ENCODE results near the gene ERN1. TPM values are rescaled to one million over a fixed set of nuclear protein-coding genes. Genes with fewer than 3 reads are reported as not detected.

Gene ERN1
- total RNA-seq, 1 donor from 2014 or later = 22.1 TPM

GRCh38 chr17:64153565-64154312, 23.8 kb upstream of the ERN1 start:
- peaks cover 12% of the 10 kb centered on the region for H3K36me3 ChIP-seq (ENCODE audit: control insufficient read depth, insufficient read depth, low read length)
- FAIRE-seq (no peak), DNase-seq (ENCODE audit: low read depth) (no peak)
- no peaks in the 10 kb centered on the region for H3K27me3 ChIP-seq (ENCODE audit: control insufficient read depth, insufficient read depth, low read length)
- TF ChIP-seq, protein P1, sequence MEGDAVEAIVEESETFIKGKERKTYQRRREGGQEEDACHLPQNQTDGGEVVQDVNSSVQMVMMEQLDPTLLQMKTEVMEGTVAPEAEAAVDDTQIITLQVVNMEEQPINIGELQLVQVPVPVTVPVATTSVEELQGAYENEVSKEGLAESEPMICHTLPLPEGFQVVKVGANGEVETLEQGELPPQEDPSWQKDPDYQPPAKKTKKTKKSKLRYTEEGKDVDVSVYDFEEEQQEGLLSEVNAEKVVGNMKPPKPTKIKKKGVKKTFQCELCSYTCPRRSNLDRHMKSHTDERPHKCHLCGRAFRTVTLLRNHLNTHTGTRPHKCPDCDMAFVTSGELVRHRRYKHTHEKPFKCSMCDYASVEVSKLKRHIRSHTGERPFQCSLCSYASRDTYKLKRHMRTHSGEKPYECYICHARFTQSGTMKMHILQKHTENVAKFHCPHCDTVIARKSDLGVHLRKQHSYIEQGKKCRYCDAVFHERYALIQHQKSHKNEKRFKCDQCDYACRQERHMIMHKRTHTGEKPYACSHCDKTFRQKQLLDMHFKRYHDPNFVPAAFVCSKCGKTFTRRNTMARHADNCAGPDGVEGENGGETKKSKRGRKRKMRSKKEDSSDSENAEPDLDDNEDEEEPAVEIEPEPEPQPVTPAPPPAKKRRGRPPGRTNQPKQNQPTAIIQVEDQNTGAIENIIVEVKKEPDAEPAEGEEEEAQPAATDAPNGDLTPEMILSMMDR (IDR thresholded peaks at IDR 0.05; ENCODE audit: insufficient read depth, low read length, severe bottlenecking) = no peak
- no peak overlapping the region for H3K4me3 ChIP-seq (ENCODE audit: low read depth, low read length)

GRCh38 chr17:64152428-64153125, 22.6 kb upstream of the ERN1 start:
- no peaks in the 10 kb centered on the region for H3K27me3 ChIP-seq (ENCODE audit: control insufficient read depth, insufficient read depth, low read length)
- no peak overlapping the region for H3K4me3 ChIP-seq (ENCODE audit: low read depth, low read length)
- no peak for DNase-seq (ENCODE audit: low read depth)
- TF ChIP-seq, protein P1 (IDR thresholded peaks at IDR 0.05; ENCODE audit: insufficient read depth, low read length, severe bottlenecking) = no peak
- no peak for FAIRE-seq
- peaks cover 12% of the 10 kb centered on the region for H3K36me3 ChIP-seq (ENCODE audit: control insufficient read depth, insufficient read depth, low read length)

- Histone ChIP-seq H3K4me3 (ENCODE audit: low read depth, low read length) (no peak overlapping the region), H3K27me3 (ENCODE audit: control insufficient read depth, insufficient read depth, low read length) (no peaks in the 10 kb centered on the region), H3K36me3 (ENCODE audit: control insufficient read depth, insufficient read depth, low read length) (peaks cover 12% of the 10 kb centered on the region)
- TF ChIP-seq, protein P1 (IDR thresholded peaks at IDR 0.05; ENCODE audit: insufficient read depth, low read length, severe bottlenecking) = no peak
- FAIRE-seq (no peak), DNase-seq (ENCODE audit: low read depth) (no peak)
These were observed 21.0 kb upstream of the ERN1 start for GRCh38 chr17:64151016-64151368.

GRCh38 chr17:64150237-64151015, 20.5 kb upstream of the ERN1 start:
- no peak overlapping the region for H3K4me3 ChIP-seq (ENCODE audit: low read depth, low read length)
- TF ChIP-seq, protein P1 (IDR thresholded peaks at IDR 0.05; ENCODE audit: insufficient read depth, low read length, severe bottlenecking) = no peak
- H3K27me3 ChIP-seq (ENCODE audit: control insufficient read depth, insufficient read depth, low read length) = no peaks in the 10 kb centered on the region
- H3K36me3 ChIP-seq (ENCODE audit: control insufficient read depth, insufficient read depth, low read length) = peaks cover 9% of the 10 kb centered on the region
- no peak for FAIRE-seq
- DNase-seq (ENCODE audit: low read depth) = no peak

DNA sequence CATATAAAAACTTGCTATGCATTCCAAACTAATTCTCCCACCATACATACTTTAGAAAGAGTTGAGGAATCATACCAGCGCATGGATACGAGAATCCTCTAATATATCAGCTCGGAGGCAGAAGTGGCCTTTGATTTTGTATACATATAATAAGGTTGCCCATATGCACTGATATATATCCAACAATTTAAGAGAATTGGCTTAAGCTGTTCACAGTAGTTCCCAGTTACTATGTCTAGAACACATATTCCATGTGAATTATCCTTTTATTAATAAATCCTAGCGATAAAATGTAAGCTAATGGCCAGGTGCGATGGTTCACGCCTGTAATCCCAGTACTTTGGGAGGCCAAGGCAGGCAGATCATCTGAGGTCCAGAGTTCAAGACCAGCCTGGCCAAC, 19.3 kb upstream of the ERN1 start:
- FAIRE-seq (no peak), DNase-seq (ENCODE audit: low read depth) (no peak)
- Histone ChIP-seq H3K27me3 (ENCODE audit: control insufficient read depth, insufficient read depth, low read length) (no peaks in the 10 kb centered on the region), H3K4me3 (ENCODE audit: low read depth, low read length) (no peak overlapping the region), H3K36me3 (ENCODE audit: control insufficient read depth, insufficient read depth, low read length) (peaks cover 4% of the 10 kb centered on the region)
- TF ChIP-seq, protein P1 (IDR thresholded peaks at IDR 0.05; ENCODE audit: insufficient read depth, low read length, severe bottlenecking) = no peak
